GM12878 (cell line): ENCODE data around the gene AMMECR1. TPM values are rescaled to one million over a fixed set of nuclear protein-coding genes. Genes with fewer than 3 reads are reported as not detected.
A peak's percentile ranks its signal among the peaks of the same experiment; 100 is the strongest.

ENCODE experiments used
- ATF2 ChIP-seq: IDR thresholded peaks from 2 replicates; pipeline ENCODE4 v1.6.1; 2012; ENCODE audit warnings: low read length, inconsistent platforms
- BCL11A ChIP-seq: IDR thresholded peaks from 2 replicates; pipeline ENCODE4 v1.6.1; 2011; ENCODE audit warnings: low read depth, low read length
- BCL3 ChIP-seq: IDR thresholded peaks from 2 replicates; pipeline ENCODE4 v1.6.1; 2011; ENCODE audit warnings: borderline replicate concordance, low read depth, mild to moderate bottlenecking, moderate library complexity, low read length; ENCODE audit not compliant: insufficient read depth, poor library complexity, severe bottlenecking
- BHLHE40 ChIP-seq, 2 experiments: fragments of 450-650 bp in 1 of 2; IDR thresholded peaks; 2 replicates each; pipeline ENCODE4 v1.6.1; 2011 to 2017; ENCODE audit warnings: low read depth in 2 of 2, borderline replicate concordance in 1 of 2, improper control_type of control experiment in 1 of 2, low read length in 1 of 2, mild to moderate bottlenecking in 1 of 2
- CBFB ChIP-seq: IDR thresholded peaks from 2 replicates; pipeline ENCODE4 v1.6.1; 2016; ENCODE audit warnings: antibody characterized with exemption, low read depth
- CHD1 ChIP-seq: IDR thresholded peaks from 2 replicates; pipeline ENCODE4 v1.6.1; 2012; ENCODE audit warnings: low read depth, low read length, improper control_type of control experiment
- CREB1 ChIP-seq: IDR thresholded peaks from 2 replicates; pipeline ENCODE4 v1.6.1; 2012; ENCODE audit warnings: low read depth, mild to moderate bottlenecking, inconsistent platforms
- CTCF ChIP-seq, 3 experiments: IDR thresholded peaks in 2 of 3; conservative IDR thresholded peaks in 1 of 3; 2 replicates each; pipeline ENCODE4 v1.5.1; 2011; ENCODE audit warnings: low read depth in 3 of 3, low read length in 3 of 3, mild to moderate bottlenecking in 3 of 3, control low read depth in 2 of 3, moderate library complexity in 2 of 3, inconsistent platforms in 1 of 3, mixed read lengths in 1 of 3; ENCODE audit not compliant: control insufficient read depth in 2 of 3, insufficient read depth in 1 of 3; ENCODE audit errors: extremely low read depth in 1 of 3
- E2F4 ChIP-seq: IDR thresholded peaks from 2 replicates; pipeline ENCODE4 v1.6.1; 2012; ENCODE audit warnings: low read depth, low read length, improper control_type of control experiment
- ESRRA ChIP-seq: IDR thresholded peaks from 2 replicates; pipeline ENCODE4 v1.6.1; 2012; ENCODE audit warnings: mild to moderate bottlenecking, low read length, improper control_type of control experiment
- HDAC2 ChIP-seq: fragments of 200-600 bp; sonication (generic); IDR thresholded peaks from 2 replicates; pipeline ENCODE4 v1.6.1; 2017
- HDGF ChIP-seq: fragments of 450-650 bp; IDR thresholded peaks from 2 replicates; pipeline ENCODE4 v1.6.1; 2016; ENCODE audit warnings: antibody characterized with exemption
- HSF1 ChIP-seq: fragments of 150-350 bp; IDR thresholded peaks from 2 replicates; pipeline ENCODE4 v1.6.1; 2014; ENCODE audit warnings: mild to moderate bottlenecking, low read depth, low read length
- IRF4 ChIP-seq: IDR thresholded peaks from 2 replicates; pipeline ENCODE4 v1.6.1; 2011; ENCODE audit warnings: low read depth, low read length
- MEF2A ChIP-seq: IDR thresholded peaks from 2 replicates; pipeline ENCODE4 v1.6.1; 2011; ENCODE audit warnings: low read depth, mild to moderate bottlenecking, low read length, moderate library complexity; ENCODE audit not compliant: insufficient read depth
- NR2F1 ChIP-seq: fragments of 450-650 bp; conservative IDR thresholded peaks from 2 replicates; pipeline ENCODE4 v1.6.1; 2017; ENCODE audit warnings: mild to moderate bottlenecking
- POLR2AphosphoS5 ChIP-seq: IDR thresholded peaks from 2 replicates; pipeline ENCODE4 v1.6.1; 2011; ENCODE audit warnings: mild to moderate bottlenecking, low read length, inconsistent platforms
- SPI1 ChIP-seq: IDR thresholded peaks from 2 replicates; pipeline ENCODE4 v1.6.1; 2011; ENCODE audit warnings: low read depth, mild to moderate bottlenecking, low read length, moderate library complexity, borderline replicate concordance; ENCODE audit not compliant: insufficient read depth
- TARDBP ChIP-seq: IDR thresholded peaks from 2 replicates; pipeline ENCODE4 v1.6.1; 2016; ENCODE audit warnings: borderline replicate concordance
- ZBTB33 ChIP-seq: fragments of 450-650 bp; IDR thresholded peaks from 2 replicates; pipeline ENCODE4 v1.6.1; 2017; ENCODE audit warnings: mild to moderate bottlenecking
- ZNF24 ChIP-seq: fragments of 450-650 bp; IDR thresholded peaks from 2 replicates; pipeline ENCODE4 v1.6.1; 2017; ENCODE audit warnings: antibody characterized with exemption, mild to moderate bottlenecking
- ZNF274 ChIP-seq: IDR thresholded peaks from one replicate; pipeline ENCODE4 v1.8.0; 2011; ENCODE audit not compliant: insufficient read length, insufficient read depth
- ZSCAN29 ChIP-seq: fragments of 450-650 bp; IDR thresholded peaks from 2 replicates; pipeline ENCODE4 v1.6.1; 2017; ENCODE audit warnings: mild to moderate bottlenecking, moderate library complexity
- polyA plus RNA-seq, 11 experiments: library from polyadenylated mRNA; depleted of rRNA in 4 of 11; unstranded in 6 of 11; stranded (reverse) in 5 of 11; fragments of >200 nt; fragmentation: Nextera tagmentation in 4 of 11; fragmentation: Illumina TruSeq in 1 of 11; extraction: Ambion mirVana in 4 of 11; extraction: Trizol in 1 of 11; gene quantifications; 1 replicate in 1 of 11; 2 replicates in 10 of 11; pipeline versions ENCODE4 v1.2.1 to v1.2.3, GENCODE V29; 2011 to 2016; ENCODE audit warnings: inconsistent platforms in 2 of 11, missing spikeins in 2 of 11, low read depth in 1 of 11
- total RNA-seq, 4 experiments: library from RNA; depleted of rRNA in 3 of 4; stranded (reverse); fragments of >200 nt in 3 of 4; fragmentation: Illumina TruSeq in 1 of 4; extraction: Trizol in 1 of 4; gene quantifications; 2 replicates each; pipeline versions ENCODE4 v1.2.1 to v1.2.3, GENCODE V29; 2013 to 2021

The AMMECR1 gene
- total and polyA plus RNA-seq, 10 of the 15 experiments (the other 5 are each of a cell fraction or from before 2014, with no cell fraction given): 4.9 to 25.6 (median 10.7) TPM

- TF ChIP-seq CTCF (IDR thresholded peaks at IDR 0.05 in 2 of 3, conservative IDR thresholded peaks at IDR 0.05 in 1 of 3; ENCODE audit: control insufficient read depth in 2 of 3, extremely low read depth in 1 of 3, insufficient read depth in 1 of 3, low read depth in 3 of 3, low read length in 3 of 3) (no peak), ZBTB33 (no peak), TARDBP (no peak), MEF2A (no peak), ESRRA (no peak), CHD1 (no peak), ZNF24 (no peak), BHLHE40 (IDR thresholded peaks at IDR 0.05; ENCODE audit: borderline replicate concordance in 1 of 2, low read depth in 2 of 2, low read length in 1 of 2) (peak; percentile 94 to 96), CBFB (no peak), SPI1 (peak; percentile 96), ZSCAN29 (no peak), BCL3 (peak; percentile 33), IRF4 (0 out of 2 replicates have a peak, but pooled peaks have one; percentile 35), POLR2AphosphoS5 (no peak), E2F4 (no peak), BCL11A (no peak), HDAC2 (no peak), ZNF274 (no peak), HSF1 (no peak), ATF2 (0 out of 2 replicates have a peak, but pooled peaks have one; percentile 21), CREB1 (0 out of 2 replicates have a peak, but pooled peaks have one; percentile 28), HDGF (no peak), NR2F1 (0 out of 2 replicates have a peak, but pooled peaks have one; percentile 33)
Measured at GRCh38 chrX:110172215-110172614, 145.7 kb downstream of the AMMECR1 start (continued).
